ENCODE measurements around the gene OTOGL.

DNA sequence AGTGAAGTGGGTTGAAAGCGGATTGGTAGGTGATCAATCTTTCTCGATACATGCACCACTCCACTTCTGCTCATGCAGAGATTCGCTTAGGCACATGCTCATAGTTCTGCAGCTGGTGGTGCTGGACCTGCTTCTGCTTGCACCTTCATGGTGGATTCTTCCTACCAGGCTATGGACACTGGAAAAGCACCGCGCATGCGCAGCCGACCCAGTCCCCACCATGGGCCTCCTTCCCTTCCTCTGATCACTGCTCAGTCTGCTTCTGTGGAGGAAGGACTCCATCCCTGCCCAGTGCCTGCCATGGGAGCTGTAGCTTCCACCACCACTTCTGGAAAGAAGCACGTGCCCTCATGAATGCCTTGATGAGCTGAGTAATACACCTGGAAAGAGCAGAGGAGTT, 282.9 kb downstream of the OTOGL start:
- no peak for TF ChIP-seq POLR2A (IDR thresholded peaks at IDR 0.05)
- TF ChIP-seq, protein P1, sequence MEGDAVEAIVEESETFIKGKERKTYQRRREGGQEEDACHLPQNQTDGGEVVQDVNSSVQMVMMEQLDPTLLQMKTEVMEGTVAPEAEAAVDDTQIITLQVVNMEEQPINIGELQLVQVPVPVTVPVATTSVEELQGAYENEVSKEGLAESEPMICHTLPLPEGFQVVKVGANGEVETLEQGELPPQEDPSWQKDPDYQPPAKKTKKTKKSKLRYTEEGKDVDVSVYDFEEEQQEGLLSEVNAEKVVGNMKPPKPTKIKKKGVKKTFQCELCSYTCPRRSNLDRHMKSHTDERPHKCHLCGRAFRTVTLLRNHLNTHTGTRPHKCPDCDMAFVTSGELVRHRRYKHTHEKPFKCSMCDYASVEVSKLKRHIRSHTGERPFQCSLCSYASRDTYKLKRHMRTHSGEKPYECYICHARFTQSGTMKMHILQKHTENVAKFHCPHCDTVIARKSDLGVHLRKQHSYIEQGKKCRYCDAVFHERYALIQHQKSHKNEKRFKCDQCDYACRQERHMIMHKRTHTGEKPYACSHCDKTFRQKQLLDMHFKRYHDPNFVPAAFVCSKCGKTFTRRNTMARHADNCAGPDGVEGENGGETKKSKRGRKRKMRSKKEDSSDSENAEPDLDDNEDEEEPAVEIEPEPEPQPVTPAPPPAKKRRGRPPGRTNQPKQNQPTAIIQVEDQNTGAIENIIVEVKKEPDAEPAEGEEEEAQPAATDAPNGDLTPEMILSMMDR (IDR thresholded peaks at IDR 0.05): no peak

Data from adrenal gland (tissue), 5 donors.